GM18909 (cell line): ENCODE data around the gene CTF1.
"Not testable (repeated sequence)": the region's sequence is repeated elsewhere in the genome, so short reads cannot be mapped to it uniquely, and the experiment has no call there.

Source experiments
- ATAC-seq: cut with Tn5 transposase; IDR thresholded peaks from one replicate; pipeline ENCODE4 v1.9.1; 2021; ENCODE audit warnings: mild to moderate bottlenecking; ENCODE audit not compliant: unreplicated experiment, poor library complexity

The CTF1 gene

DNA sequence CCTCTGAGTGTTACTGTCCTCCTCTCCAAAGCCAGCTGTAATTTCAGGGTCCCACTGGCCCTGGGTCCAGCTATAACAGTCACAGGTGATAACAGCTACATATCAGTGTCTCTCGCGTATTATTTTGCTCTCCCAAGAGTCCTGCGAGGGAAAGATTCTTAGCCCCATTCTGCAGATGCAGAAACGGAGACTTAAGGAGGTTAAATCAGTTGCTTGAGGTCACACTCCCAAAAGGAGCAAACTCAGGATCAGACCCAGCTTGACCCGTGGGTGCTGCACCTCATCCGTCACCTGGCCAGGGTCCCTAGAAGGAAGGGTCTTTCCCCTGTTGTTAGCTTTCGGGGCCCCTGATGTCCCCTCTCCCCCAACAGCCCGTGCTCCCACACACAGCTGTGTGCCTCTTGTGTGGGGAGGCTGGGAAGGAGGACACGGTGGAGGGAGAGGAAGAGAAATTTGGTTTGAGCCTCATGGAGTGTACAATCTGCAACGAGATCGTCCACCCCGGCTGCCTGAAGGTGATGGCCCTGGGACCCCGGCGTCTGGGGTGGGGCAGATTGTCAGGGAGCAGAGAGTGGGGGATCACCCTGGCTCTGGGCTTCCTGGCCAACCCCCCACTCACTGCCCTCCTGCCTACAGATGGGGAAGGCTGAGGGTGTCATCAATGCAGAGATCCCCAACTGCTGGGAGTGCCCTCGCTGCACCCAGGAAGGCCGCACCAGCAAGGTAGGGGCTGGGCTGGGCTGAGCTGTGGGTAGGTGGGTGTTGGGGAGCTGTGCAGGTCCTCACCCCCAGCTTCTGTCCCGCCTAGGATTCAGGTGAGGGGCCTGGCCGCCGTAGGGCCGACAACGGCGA lies 30.7 kb downstream of the CTF1 start:
- no peak for ATAC-seq

DNA sequence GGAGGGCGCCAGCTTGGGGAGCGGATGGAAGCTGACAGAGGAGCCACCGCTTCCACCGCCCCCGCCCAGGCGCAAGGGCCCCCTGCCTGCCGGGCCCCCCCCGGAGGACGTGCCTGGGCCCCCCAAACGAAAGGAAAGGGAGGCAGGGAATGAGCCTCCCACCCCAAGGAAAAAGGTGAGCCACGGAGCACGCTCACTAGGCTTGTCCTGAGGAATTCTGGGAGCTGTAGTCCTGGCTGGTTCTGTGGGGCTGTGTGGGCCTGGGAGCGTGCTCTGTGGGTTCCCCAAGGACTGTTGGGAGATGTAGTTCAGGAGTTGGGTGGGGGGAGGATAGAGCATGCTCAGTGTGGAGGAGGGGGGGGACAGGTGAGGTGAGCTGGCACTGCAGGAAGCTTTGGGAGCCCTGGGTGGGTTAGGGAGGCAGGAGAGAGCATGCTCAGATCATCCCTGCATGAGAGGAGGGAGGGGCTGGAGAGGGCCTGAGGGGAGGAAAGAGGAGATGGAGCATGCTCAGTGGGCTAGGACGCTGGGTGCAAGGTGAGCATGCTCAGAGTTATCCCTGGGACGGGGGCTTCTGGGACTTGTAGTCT lies 31.5 kb downstream of the CTF1 start:
- ATAC-seq: no peak

DNA sequence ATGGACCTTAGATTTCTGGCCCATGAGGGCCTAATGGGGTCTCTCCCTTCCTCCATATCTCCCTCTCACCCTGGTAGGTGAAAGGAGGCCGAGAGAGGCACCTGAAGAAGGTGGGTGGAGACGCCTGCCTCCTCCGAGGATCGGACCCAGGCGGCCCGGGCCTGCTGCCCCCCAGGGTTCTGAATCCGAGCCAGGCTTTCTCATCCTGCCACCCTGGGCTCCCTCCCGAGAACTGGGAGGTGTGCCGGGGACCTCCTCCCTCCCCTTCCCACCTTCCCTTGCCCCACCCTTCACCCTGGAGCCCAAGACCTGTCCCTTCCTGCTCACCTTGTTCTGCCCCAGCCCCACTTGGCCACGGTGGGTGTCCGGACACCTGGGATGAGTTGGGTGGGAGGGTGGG lies 32.0 kb downstream of the CTF1 start:
- no peak for ATAC-seq

- ATAC-seq: no peak
These were observed 32.8 kb downstream of the CTF1 start for GRCh38 chr16:30929167-30929566.

DNA sequence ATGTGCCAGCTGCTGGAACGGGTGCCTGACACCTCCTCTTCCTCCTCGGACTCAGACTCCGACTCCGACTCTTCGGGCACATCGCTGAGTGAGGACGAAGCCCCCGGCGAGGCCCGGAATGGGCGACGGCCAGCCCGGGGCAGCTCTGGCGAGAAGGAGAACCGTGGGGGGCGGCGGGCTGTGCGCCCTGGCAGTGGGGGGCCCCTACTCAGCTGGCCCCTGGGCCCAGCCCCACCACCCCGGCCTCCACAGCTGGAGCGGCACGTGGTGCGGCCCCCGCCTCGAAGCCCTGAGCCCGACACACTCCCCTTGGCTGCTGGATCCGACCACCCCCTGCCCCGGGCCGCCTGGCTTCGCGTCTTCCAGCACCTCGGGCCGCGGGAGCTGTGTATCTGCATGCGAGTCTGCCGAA lies 33.8 kb downstream of the CTF1 start:
- no peak for ATAC-seq

DNA sequence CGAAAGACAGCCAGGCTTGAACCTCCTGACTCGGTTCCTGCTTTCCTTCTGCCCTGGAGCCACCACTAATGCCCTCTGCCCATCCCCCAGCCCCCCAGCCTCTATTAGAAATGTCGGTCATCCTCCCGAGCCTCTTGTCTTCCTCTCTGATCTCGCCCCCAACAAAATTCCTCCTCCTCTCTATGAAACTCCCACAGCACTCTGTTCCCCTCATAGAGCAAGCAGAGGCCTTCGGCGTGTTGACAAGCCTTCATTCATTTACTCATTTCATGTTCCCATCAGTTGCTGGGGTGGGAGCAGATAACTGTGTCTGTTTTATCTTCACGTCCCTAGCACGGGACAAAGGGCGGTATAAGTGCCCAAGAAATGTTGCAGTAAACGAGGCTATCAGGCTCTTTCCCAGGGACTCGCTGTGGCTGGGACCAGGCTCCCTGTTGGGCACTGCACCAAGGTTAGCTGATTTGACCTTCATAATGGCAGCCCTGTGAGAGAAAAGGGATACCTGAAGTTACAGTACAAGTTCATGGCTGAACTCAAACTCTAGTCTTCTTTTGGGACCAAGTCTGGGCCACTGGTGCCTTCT lies 34.7 kb downstream of the CTF1 start:
- ATAC-seq: no peak

DNA sequence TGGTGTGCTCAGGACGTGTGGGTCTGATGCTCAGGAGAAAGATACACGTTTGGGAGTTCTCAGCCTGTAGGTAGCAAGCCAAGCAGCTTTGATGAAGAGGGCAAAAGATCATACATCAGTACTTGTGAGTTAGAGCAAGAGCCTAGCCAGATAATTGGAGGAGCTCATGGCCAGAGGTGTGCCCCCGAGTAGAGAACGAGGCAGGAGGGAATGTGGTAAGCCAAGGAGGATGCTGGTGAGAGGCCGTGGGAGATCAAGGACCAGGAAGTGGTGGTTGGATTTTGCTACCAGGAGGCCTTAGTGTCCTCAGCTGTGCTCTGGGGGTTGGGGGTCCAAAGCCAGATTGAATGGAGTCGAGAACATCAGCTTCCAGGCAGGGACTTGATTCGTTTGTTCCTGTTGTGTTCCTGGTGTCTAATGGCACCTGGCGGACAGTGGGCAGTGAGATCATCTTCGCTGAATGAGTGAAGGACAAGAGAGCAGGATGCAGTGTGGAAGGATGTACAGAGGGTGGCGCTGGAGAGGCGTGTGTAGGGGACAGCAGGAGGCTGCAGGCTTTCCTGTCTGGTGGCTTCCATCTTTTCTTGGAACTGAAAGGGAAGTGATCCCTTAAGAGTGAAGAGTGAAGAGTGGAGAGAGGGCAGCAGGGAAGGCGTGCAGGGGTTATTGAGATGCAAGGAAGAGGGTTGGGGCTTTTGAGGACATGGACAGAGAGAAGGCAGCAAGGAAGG lies 38.6 kb downstream of the CTF1 start:
- no peak for ATAC-seq

- no peak for ATAC-seq
These were observed 41.3 kb downstream of the CTF1 start for GRCh38 chr16:30937692-30938091.

DNA sequence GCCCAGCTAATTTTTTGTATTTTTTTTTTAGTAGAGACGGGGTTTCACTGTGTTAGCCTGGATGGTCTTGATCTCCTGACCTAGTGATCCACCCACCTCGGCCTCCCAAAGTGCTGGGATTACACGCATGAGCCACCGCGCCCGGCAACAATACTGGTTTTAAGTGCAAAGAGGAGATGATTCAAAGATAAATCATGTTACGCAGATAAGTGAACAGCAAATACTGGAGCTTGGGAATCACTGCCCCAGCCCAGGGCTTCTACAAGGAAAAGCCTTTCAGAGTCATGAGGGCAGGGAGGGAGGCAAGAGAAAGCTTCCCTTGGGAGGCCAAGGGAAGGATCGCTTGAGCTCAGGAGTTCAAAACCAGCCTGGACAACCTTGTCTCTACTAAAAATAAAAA lies 43.2 kb downstream of the CTF1 start:
- ATAC-seq: not testable (repeated sequence)

DNA sequence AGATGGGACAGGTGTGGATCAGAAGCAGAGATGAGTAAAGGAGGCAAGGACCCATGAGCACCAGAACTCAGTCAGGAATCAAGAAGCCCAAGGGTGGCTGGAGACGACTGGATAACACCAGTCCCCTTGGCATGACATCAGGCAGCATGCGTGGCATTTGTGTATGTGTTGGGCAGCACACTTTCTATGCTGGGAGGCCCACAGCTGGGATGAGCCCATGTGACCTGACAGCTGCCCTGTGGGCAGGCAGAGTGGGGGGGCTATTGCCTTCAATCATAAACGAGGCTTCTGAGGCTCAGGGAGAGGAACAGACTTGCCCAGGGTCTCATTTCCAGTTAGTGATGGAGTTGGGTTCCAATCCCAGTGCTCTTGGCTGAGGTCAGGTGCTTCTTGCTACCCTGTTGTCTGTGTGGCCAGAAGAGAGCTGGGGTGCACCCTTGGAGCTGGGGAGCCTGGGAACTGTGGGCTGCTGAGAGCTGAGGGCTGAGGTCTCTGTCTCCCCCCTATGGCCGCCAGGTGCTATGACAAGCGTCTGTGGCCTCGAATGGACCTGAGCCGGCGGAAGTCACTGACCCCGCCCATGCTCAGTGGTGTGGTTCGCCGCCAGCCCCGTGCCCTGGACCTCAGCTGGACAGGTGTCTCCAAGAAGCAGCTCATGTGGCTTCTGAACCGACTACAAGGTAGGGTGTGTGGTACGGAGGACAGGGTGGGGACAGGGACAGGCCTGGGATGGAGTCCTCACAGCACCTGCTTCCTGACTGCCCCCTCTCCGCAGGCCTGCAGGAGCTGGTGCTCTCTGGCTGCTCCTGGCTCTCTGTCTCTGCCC lies 45.4 kb downstream of the CTF1 start:
- ATAC-seq: peak; percentile 89

DNA sequence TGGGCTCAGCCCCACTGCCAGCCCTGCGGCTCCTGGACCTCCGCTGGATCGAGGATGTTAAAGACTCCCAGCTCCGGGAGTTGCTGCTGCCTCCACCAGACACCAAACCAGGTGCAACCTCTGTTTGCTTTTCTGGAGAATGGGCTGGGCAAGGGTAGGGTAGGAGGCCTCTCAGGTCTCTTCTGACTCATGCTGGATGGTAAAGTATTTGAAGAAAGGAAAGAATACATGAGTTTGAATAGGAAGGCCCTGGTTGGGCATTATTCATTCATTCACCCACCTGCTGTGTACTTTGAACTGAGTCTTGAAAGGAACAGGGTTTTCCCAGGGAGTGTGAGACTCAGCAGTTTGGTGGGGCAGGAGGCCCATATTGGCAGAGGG lies 46.0 kb downstream of the CTF1 start:
- no peak for ATAC-seq

GRCh38 chr16:30944352-30944751 lies 47.9 kb downstream of the CTF1 start:
- no peak for ATAC-seq

GRCh38 chr16:30946671-30947540 lies 50.5 kb downstream of the CTF1 start:
- ATAC-seq: no peak

- no peak for ATAC-seq
These were observed 51.1 kb downstream of the CTF1 start for GRCh38 chr16:30947541-30947858.

- peak; percentile 6 for ATAC-seq
These were observed 51.6 kb downstream of the CTF1 start for GRCh38 chr16:30947859-30948666.

DNA sequence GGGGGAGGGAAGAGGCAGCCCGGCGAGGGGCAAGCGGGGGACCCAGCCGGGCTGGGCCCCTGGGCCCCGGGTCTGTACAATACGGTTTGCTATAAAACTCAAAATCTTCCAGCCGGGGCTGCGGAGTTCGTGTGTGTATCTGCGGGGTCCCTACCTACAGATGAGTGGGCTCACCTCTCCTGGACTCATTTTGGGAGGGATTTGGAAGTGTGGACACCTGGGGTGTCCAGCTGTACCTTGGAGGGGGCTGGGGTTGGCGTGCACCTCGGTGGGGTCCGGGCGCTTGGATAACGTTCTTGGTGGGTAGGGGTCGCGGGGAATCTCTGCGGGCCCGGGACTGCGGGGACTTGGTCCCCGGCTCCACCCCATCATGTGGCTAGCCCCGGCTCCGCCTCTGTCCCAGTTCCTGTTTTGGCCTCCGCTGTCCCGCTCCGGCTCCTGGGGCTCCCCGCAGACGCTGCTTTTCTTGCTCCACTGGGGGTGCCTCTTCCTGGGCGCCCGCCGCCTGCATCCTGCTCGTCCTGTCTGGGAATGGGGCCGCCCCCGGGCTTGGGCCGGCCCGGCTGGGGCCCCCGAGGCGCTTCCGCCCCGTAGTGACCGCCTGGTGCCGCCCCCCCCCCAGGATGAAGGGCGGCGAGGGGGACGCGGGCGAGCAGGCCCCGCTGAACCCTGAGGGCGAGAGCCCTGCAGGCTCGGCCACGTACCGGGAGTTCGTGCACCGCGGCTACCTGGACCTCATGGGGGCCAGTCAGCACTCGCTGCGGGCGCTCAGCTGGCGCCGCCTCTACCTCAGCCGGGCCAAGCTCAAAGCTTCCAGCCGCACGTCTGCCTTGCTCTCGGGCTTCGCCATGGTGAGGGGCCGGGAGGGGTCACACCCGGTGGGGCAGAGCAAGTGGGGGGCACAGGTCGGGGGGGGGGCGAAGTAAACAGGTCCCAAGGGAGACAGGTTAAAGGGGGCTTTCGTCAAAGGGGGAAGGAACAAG lies 52.5 kb downstream of the CTF1 start, which contains the start of gene ORAI3:
TSS of gene ORAI3 (plus strand) at position 402 of the 983 bp plus-strand sequence. CDS start at position 624, 222 bp downstream.
- peak; percentile 69 for ATAC-seq
